ENCODE results near the gene ZAP70.
A peak's percentile ranks its signal among the peaks of the same experiment; 100 is the strongest.

Gene ZAP70

DNA sequence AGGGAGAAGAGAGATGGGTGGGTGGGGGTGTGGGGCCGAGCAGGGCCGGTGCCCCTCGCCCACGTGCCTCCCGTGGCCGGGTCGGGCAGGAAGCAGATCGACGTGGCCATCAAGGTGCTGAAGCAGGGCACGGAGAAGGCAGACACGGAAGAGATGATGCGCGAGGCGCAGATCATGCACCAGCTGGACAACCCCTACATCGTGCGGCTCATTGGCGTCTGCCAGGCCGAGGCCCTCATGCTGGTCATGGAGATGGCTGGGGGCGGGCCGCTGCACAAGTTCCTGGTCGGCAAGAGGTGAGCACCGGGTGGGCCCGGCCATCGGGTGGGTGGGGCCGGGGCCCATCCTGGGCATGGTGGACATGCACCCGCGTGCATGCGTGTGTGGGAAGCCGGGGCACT is 21.8 kb downstream of the ZAP70 start:
- DNase-seq = no peak

DNA sequence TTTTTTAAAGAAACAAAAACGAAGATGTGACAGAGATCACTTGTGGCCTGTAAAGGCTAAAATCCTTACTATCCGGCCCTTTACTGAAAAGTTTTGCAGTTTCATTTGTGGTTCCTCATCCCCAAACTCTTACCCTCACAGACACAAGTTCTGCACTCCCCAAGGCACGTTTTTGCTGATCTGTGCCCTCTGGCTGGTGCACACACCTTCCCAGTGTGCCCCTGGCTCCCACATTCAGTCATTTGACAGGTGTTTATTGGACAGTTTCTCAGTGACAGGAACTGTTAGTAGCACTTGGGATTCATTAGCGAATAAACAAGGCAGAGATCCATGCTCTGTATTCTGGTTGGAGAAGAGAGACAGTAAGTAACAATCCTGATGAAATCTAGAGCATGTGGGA is 22.8 kb downstream of the ZAP70 start:
- no peak for DNase-seq

DNA sequence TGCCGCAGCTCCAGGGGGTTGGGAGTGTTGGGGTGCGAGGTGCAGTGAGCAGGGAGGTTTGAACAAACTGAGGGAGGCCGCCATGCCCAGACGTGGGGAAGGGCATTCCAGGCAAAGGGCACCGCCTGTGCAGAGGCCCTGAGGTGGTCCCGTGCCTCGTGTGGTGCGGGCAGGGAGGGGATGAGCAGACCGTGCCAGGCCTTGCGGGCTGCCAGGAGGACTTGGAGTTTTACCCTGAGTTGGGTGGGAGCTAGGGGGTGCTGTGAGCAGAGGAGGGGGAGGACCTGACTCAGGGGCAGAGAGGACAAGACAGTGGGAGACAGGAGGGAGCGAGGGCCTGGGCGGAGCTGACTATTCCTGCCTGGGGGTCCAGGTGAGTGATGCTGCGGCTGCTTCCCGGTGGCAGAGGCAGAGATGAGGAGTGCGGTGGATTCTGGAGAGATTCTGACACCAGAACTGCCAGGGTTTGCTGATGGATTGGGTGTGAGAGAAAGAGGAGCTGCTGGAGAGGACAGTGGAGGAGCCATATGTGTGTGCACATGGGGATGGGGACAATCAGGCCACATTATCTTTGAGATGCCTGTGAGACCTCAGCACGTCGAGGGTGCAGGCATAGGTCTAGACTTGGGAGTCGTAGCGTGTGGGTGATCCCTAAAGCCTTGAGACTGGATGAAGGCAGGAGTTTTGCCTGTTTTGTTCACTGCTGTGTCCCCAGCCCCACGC is 23.4 kb downstream of the ZAP70 start:
- DNase-seq = no peak

DNA sequence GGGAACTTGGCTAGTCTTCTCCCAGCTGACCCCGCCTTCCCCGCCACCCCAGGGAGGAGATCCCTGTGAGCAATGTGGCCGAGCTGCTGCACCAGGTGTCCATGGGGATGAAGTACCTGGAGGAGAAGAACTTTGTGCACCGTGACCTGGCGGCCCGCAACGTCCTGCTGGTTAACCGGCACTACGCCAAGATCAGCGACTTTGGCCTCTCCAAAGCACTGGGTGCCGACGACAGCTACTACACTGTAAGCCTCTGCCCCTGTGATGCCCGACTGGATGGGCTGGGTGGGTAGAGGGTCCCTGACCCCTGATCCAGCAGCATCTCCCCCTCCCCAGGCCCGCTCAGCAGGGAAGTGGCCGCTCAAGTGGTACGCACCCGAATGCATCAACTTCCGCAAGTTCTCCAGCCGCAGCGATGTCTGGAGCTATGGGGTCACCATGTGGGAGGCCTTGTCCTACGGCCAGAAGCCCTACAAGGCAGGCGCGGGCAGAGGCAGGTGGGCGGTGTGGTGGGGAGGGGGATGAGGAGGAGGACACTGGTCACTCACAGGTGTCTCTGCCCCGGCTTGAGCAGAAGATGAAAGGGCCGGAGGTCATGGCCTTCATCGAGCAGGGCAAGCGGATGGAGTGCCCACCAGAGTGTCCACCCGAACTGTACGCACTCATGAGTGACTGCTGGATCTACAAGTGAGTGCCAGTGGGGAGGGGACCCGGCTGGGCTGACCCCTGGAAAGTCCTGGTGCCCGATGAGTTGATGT is 24.2 kb downstream of the ZAP70 start:
- DNase-seq = no peak

DNA sequence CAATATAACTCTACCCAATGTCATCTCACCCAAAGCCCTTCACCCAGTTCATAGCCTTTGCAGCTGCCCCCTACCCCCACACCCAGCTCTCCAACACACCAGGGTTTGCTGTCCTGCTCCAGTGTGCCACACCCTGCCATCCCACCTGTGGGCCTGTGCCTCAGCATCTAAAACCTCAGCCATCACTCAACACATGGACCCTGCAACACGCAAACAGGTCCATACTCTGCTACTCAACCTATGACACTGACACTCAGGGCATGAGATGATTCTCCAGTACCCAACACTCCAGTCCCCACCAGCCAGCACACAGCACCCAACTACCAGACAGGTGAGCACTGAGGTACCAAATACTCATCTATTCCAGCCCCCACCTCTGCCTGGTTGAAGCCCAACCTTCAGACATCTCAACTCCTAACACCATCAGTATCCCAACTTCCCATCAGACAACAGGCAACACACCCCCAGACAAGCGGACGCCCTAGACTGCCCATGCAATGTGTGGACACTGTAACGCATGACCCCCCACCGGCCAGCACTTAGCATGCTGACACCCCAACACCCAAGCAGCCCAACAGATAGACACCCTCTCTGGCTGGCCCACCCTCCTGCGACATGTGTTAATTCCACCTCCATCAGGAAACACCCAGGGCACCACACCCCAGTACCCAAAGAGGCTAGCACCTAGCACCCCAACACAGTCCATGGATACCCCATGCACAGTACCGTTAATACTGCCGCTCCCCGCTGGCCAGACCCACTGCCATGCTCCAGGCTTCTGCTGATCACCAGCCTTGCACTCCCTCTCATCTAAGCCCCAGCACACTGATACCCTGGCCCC is 25.0 kb downstream of the ZAP70 start:
- DNase-seq = no peak

DNA sequence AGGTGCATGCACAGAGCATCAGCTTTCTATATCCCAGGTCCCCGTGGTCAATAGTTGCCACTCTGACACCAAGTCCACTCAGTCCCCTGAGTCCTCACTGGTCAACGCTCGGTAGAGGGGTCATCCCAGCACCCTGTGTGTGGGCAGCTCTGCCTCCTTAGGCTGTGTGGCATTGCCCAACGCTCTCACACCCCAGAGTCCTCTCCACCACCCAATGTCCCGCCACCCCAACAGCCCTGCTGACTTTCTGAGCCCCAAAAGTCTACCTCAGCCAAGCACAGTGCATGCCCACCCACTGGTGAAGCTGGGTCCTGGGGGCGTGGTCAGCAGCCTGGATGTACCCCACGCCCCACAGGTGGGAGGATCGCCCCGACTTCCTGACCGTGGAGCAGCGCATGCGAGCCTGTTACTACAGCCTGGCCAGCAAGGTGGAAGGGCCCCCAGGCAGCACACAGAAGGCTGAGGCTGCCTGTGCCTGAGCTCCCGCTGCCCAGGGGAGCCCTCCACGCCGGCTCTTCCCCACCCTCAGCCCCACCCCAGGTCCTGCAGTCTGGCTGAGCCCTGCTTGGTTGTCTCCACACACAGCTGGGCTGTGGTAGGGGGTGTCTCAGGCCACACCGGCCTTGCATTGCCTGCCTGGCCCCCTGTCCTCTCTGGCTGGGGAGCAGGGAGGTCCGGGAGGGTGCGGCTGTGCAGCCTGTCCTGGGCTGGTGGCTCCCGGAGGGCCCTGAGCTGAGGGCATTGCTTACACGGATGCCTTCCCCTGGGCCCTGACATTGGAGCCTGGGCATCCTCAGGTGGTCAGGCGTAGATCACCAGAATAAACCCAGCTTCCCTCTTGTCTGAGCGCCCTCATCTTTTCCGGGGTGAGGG is 25.9 kb downstream of the ZAP70 start:
- no peak for DNase-seq

DNA sequence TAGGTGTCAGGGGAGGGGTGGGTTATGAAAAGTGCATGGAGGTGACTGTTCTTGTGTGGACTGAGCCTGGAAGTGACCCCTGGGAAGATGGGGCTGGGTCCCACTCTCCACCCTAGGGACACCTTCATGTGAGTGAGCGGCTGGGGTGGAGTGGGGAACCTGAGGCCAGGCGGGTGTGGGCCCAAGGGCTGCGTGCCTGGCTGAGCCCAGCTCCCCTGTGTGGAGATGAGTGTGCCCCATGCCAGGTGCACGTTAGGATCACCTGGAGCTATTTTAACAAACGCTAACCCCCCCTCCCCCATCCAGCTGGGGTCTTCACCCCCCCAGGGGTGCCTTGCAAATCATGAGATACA is 26.5 kb downstream of the ZAP70 start:
- no peak for DNase-seq

DNA sequence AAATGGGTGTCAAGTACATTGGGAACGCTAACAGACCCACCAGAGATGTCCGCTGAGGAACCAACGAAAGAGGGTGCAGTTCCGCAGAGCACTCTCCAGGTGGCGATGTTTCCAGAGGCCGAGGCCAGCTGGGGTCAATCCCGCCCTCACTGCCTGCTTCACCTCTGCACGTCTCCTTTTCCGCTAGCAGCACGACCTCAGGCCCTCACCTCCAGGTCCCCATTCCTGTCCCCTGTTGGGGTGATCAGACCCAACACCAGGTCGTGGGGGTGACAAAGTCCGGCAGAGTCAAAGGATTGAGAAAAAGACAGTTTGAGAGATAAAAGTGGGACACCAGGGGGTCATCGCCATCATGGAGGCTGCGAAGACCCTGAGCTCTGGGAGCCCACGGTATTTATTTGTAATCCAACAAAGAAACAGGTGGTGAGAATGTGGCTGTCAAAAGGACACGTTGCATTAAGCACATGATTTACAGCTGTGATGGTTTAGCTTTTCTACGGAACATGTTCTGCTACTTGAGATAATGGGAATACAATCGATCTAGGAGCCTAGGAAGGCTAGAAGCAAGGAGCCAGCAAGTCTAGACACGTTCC is 27.3 kb downstream of the ZAP70 start:
- peak; percentile 82 for DNase-seq

DNA sequence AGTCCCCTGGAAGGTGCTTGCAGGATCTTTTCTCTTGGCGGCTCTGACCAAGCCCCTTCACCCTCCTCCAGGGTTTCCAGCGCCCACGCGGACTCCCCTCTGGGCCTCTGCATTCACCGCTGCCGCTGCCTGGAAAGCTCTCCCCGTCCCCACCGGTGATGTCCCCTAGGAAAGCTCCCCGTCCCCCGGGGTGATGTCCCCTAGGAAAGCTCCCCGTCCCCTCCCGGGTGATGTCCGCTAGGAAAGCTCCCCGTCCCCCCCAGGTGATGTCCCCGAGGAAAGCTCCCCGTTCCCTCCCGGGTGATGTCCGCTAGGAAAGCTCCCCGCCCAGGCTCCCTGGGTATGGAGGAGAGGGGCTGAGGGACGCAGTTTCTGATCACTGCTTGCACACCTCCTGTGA is 27.9 kb downstream of the ZAP70 start:
- DNase-seq = no peak

DNA sequence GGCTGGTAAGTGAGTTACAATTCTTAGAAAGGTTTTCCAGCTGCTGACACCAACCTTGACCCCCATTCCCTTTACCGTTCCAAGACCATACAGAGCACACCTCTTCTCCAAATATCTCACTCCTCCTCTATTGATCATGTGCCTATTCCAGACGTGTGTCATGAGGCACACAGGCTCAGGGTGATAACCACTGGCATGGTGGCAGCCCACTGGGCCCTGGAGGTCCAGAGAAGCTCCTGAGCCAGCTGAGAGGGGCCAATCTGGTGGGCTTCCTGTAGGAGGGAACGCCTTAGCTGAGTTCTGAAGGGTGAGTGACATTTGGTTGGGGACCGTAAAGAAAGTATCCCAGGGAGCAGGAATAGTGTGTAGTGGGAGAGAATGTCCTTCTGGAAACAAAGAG is 28.3 kb downstream of the ZAP70 start:
- DNase-seq = no peak

DNA sequence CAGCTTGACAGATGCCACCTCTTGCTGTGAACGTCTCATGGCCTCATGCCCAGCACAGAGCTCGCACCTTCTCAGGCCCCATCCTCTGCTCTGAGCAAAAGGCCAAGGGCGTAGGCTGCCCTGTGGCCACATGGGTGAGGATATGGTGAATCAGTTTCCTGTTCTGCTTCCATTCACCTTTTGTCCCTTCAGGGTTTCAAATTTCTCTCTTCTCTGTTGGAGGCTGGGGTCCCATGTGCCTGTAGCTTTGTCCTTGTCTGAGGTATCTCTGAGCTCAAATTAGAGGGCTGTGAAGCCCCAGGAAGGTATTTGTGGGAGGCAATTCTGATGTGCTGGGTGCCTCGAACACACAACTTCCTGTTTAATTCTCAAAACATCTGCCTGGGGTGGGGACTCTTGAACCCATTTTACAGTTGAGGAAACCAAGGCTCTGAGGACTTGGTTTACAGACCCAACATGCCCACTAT is 29.0 kb downstream of the ZAP70 start:
- no peak for DNase-seq

DNA sequence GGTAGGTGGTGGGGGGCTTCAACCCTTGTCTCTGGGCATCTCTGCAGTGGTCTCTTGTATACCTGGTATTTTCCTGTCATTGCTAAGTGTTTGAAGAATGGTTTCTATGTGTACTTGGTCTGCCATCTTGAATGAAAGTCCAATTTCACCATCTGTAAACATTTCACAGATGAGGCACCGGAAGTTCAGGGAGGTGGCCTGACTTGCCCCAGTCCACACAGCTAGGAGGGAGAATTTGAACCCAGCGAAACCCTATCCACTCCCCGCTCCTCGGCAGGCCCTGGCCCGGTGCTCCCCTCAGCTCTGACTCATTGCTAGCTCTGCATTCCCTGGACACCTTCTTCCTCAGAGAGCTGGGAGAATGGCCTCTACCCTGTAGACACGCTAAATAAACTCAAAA is 30.5 kb downstream of the ZAP70 start:
- no peak for DNase-seq

DNA sequence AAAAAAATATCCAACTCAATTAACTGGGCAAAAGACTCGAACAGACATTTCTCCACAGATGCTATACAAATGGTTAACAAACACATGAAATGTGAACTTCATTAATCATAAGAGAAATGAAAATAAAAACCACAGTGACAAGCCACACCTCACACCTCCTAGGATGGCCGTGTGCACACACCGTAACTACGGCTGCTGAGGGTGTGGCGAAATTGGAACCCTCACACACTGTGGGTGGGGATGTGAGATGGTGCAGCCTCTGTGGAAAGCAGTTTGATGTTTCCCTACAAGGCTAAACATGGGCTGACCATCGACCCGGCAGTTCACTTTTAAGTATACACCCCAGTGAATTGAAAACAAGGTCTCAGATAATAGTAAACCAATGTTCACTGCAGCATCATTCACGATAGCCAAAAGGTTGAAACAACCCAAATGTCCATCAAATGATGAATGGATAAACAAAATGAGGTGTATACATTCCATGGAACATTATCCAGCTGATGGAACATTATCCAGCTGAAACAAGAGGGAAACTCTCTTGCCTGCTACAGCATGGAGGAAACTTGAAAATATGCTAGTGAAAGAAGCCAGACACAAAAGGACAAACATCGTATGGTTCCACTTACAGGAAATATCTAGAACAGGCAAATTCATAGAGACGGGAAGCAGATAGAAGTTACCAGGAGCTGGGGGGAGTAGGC is 32.2 kb downstream of the ZAP70 start:
- peak; percentile 46 for DNase-seq

DNA sequence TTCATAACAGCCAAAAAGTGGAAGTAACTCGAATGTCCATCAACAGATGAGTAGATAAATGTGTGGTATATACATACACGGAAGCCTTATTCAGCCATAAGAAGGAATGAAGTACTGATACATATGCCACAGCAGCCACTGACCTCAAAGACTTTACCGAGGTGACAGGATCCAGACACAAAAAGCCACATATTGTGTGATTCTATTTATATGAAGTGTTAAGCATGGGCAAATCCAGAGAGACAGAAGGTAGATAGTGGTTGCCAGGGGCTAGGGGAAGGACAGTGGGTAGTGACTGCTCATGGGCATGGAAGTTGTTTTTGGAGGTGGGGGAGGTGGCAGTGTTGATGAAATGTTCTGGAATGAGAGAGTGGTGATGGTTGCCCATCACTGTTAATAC is 33.9 kb downstream of the ZAP70 start:
- peak; percentile 66 for DNase-seq

DNA sequence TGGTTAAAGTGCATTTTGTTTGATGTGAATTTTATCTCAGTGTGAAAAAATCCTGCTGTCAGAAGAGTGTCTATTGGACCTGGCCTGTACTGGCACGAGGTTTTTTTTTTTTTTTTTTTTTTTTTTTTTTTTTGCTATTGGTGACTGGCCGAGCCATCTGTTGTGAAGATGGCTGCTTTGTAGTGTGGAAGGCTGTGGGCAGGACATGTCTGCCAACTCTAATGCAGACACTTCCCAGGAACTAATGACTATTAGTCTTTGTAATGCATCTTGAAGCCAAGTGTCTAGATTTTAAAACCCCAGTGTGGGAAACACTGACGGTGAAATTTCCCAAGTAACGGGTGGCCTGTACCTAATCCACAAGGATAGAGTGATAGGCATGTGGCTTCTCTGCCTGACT is 34.3 kb downstream of the ZAP70 start:
- DNase-seq = no peak

DNA sequence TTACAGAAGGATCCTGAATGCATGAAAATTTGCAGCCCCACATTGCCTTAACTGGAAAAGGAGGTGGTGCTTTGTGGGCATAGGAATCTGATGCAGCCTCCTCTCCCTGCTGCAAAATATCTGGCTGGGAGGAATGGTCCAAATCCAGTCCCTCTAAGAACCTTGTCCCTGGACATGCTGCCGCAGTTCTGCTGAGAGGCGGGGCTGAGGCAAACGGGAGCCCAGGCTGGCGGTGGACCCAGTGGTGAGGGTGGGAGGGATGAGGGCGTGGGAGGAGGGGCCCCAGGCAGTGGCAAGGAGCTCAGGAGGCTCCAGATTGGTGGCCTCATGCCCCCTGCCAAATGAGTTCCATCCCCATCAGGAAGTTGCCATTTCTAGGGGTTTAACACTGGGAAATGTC is 36.2 kb downstream of the ZAP70 start:
- no peak for DNase-seq

DNA sequence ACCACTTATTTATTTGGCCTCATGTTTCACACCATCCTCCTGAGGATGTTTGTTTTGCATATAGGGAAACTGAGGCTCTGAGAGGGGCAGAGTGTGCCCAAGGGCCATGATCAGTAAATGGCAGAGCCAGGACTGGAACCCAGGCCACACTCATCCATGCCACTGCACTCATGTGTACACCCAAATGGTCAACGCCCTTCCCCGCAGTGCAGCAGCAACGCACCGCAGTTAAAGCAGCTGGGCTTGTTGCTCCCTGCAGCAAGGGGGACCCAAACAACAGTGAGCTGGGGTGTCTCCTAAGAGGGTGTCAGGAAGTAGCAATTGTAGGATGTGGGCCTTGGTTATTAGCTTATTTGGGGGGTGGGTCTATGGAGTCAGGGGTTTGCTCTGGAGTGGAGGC is 36.6 kb downstream of the ZAP70 start:
- DNase-seq = no peak

DNA sequence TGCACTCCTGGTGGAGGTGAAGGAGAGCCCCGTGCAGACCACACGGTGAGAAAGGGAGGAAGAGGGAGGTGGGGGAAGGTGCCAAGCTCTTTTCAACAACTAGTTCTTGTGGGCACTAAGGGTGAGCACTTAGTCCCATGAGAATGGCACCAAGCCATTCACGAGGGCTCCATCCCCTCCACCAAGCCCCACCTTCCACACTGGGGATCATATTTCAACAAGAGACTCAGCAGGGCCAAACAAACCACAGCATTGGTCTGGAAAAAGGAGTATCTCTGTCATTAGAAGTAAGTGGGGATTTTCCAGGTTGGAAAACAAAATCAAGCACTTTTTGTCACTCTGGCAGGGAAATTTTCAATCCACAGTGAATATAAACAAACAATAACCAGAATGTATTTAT is 38.4 kb downstream of the ZAP70 start:
- DNase-seq = no peak

DNA sequence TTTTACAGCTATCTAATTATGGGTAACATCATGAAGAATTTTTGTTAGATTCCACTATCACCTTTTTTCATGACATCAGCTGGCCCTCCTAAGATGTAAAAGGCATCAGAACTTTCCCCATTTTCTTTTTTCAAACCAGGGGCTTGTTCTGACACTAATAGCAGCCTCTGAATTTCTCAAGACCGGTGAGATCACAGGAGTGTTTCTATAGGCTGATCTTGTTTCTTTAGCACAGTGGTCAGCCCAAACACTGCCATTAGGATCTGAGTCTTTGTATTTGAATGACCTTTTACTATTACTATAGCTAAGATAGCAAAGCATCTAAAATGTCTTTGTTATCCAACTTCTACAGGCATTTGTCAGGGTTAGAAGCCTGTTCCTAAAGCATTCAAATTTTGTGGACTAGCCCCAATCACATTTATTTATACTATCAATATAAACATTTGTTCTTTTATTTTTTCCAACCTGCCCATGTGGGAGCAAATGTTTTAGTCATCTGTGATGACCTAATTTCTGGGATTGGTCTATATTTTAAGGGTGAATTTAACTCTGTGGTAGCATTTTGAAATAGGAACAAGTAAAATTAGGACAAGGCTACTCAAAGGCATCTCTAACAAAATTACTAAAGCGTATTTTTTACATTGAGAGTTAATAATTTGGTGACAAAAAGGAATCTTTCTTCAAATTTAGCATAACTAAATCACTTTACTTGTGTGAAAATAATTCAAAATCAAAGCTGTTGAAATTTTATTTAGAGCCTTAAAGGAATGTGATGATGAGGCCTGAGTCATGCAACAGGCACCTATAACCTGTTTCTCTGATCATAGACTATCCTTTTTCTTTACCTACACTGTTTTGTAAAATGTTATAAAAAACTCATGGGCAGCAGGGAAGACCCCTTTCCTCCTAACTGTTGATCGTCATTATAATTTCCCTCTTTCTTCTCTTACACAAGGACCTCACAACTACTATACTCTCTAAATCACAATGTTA is 39.3 kb downstream of the ZAP70 start:
- DNase-seq = no peak

DNA sequence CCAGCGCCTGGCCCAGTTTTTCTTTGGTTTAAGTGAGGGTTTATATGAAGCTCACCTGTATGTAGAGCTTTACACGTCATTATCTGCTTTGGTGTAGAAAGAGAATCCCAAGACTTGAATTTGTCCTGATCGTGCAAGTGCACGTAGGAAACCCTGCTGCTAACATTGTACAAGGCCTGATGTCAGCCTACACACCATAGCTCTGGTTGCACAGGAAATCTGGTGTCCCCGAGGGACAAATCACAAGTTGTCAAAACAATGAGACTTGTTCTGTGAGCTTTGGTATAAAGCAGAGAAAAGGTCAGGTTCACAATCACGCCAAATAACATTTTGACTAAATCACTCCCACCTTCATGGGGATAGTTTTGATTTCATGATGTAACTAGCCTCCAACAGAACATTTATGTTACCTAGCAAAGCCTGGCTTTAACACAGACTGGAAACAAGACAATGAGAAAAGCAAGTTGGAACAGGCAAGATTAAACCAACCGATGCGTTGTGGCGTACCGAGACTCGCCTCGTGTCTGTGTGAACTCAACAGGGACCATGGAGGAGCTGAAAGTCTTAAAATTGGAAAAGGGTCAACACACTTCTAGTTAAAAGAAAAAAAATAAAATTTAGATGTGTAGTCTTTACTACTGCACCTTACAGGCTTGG is 41.4 kb downstream of the ZAP70 start:
- DNase-seq = no peak

All from hematopoietic multipotent progenitor cell treated with erythropoietin and hydrocortisone succinate and interleukin-3 and kit ligand, for 4 days (in vitro differentiated cells).